ENCODE data around the gene STARD13. TPM values are rescaled to one million over a fixed set of nuclear protein-coding genes. Genes with fewer than 3 reads are reported as not detected.

Gene STARD13
- total RNA-seq, 1 experiment from 2014 or later, result 4.1 TPM

GRCh38 chr13:33135097-33135496, 150.5 kb downstream of the STARD13 start:
- ChIA-PET RAD21 (ENCODE audit: low non-redundant PET in 1 of 2, low total read pairs in 2 of 2, uncharacterized antibody in 2 of 2, unreplicated experiment in 2 of 2) (no interaction called here), POLR2A (no interaction called here), CTCF (no interaction called here)
- Histone ChIP-seq H2AFZ (ENCODE audit: low read depth, low read length, poor library complexity, severe bottlenecking) (no peak overlapping the region), H3K27me3 (ENCODE audit: insufficient read depth, low read length) (no peaks in the 10 kb centered on the region), H3K9me3 (ENCODE audit: control insufficient read depth in 1 of 2, insufficient read depth in 1 of 2, low read depth in 1 of 2, low read length in 2 of 2) (no peaks in the 10 kb centered on the region), H3K4me2 (ENCODE audit: low read length) (no peak overlapping the region), H3K79me2 (ENCODE audit: insufficient read depth, low read length) (no peaks in the 10 kb centered on the region), H4K20me1 (ENCODE audit: insufficient read depth) (no peaks in the 10 kb centered on the region), H3K9me2 (ENCODE audit: insufficient read depth) (no peaks in the 10 kb centered on the region), H3K4me1 (ENCODE audit: control insufficient read depth in 1 of 2, insufficient read depth in 2 of 2, low read length in 2 of 2) (no peaks in the 10 kb centered on the region), H3K9ac (ENCODE audit: low read length) (no peak overlapping the region), H3K4me3 (replicated peaks in 1 of 2; ENCODE audit: low read depth in 1 of 2, low read length in 2 of 2) (no peak overlapping the region), H3K36me3 (ENCODE audit: control insufficient read depth in 1 of 2, insufficient read depth in 2 of 2, low read length in 2 of 2) (no peaks in the 10 kb centered on the region), H3K27ac (ENCODE audit: low read depth, low read length) (no peak overlapping the region)
- no TSS peak for BruUV-seq (replicated peaks)
- intact Hi-C loops (cut with micrococcal nuclease), result no loop called here
- ATAC-seq (no peak), DNase-seq (ENCODE audit: low read depth, low spot score) (no peak)
- no peak for TF ChIP-seq EZH2 (IDR thresholded peaks at IDR 0.05)
- TF ChIP-seq SIN3A (IDR thresholded peaks at IDR 0.05; ENCODE audit: low read depth), result no peak
- no peak for TF ChIP-seq EZH2phosphoT487 (IDR thresholded peaks at IDR 0.05; ENCODE audit: borderline replicate concordance)

- RAD21 ChIA-PET (ENCODE audit: low non-redundant PET in 1 of 2, low total read pairs in 2 of 2, uncharacterized antibody in 2 of 2, unreplicated experiment in 2 of 2), result no interaction called here
- no peaks in the 10 kb centered on the region for H3K27me3 ChIP-seq (ENCODE audit: insufficient read depth, low read length)
- no peaks in the 10 kb centered on the region for H3K36me3 ChIP-seq (ENCODE audit: control insufficient read depth in 1 of 2, insufficient read depth in 2 of 2, low read length in 2 of 2)
- intact Hi-C loops (cut with micrococcal nuclease), result no loop called here
- no peaks in the 10 kb centered on the region for H3K4me1 ChIP-seq (ENCODE audit: control insufficient read depth in 1 of 2, insufficient read depth in 2 of 2, low read length in 2 of 2)
- TF ChIP-seq POLR2A (IDR thresholded peaks at IDR 0.05; ENCODE audit: borderline replicate concordance, extremely low read depth, insufficient read depth, insufficient read length) (no peak), CEBPB (IDR thresholded peaks at IDR 0.05; ENCODE audit: low read depth) (no peak), SRF (IDR thresholded peaks at IDR 0.05; ENCODE audit: low read depth) (no peak), ELF1 (IDR thresholded peaks at IDR 0.05; ENCODE audit: borderline replicate concordance, low read depth) (no peak), ZBTB33 (IDR thresholded peaks at IDR 0.05; ENCODE audit: extremely low read depth, insufficient replicate concordance, low read length) (no peak)
- no peak overlapping the region for H3K4me3 ChIP-seq (replicated peaks in 1 of 2; ENCODE audit: low read depth in 1 of 2, low read length in 2 of 2)
- CTCF ChIA-PET, result no interaction called here
- H3K27ac ChIP-seq (ENCODE audit: low read depth, low read length), result no peak overlapping the region
- no peak overlapping the region for H3K9ac ChIP-seq (ENCODE audit: low read length)
- H3K9me2 ChIP-seq (ENCODE audit: insufficient read depth), result no peaks in the 10 kb centered on the region
- no peak overlapping the region for H2AFZ ChIP-seq (ENCODE audit: low read depth, low read length, poor library complexity, severe bottlenecking)
- no peak overlapping the region for H3K4me2 ChIP-seq (ENCODE audit: low read length)
- no peaks in the 10 kb centered on the region for H3K9me3 ChIP-seq (ENCODE audit: control insufficient read depth in 1 of 2, insufficient read depth in 1 of 2, low read depth in 1 of 2, low read length in 2 of 2)
- POLR2A ChIA-PET, result no interaction called here
- H4K20me1 ChIP-seq (ENCODE audit: insufficient read depth), result no peaks in the 10 kb centered on the region
- DNase-seq (ENCODE audit: low read depth, low spot score) (no peak), ATAC-seq (no peak)
- H3K79me2 ChIP-seq (ENCODE audit: insufficient read depth, low read length), result no peaks in the 10 kb centered on the region
- BruUV-seq (replicated peaks), result no TSS peak
Observed at GRCh38 chr13:33134213-33134612, 151.3 kb downstream of the STARD13 start.
